Activated T-cell treated with anti-CD3 and anti-CD28 coated beads for 1 hour (primary cell): ENCODE measurements around the gene CDH13.

ENCODE experiments used
- DNase-seq: peaks from one replicate; pipeline ENCODE4 v3.0.0-alpha.2; 2020; ENCODE audit warnings: low read depth

Gene CDH13

GRCh38 chr16:83807710-83808572 is 1181.2 kb downstream of the CDH13 start, which contains the start of gene HSBP1:
HSBP1 (plus strand) TSS chr16:83807978; CDS start chr16:83808077, 99 bp downstream.
- DNase-seq, result peak; percentile 92

GRCh38 chr16:83808573-83809014 is 1181.8 kb downstream of the CDH13 start:
- no peak for DNase-seq

- no peak for DNase-seq
Measured at GRCh38 chr16:83809092-83809491, 1182.3 kb downstream of the CDH13 start.

GRCh38 chr16:83810901-83811300 is 1184.1 kb downstream of the CDH13 start:
- no peak for DNase-seq

GRCh38 chr16:83813823-83814658 is 1187.3 kb downstream of the CDH13 start:
- no peak for DNase-seq

GRCh38 chr16:83814659-83814985 is 1187.9 kb downstream of the CDH13 start:
- no peak for DNase-seq

- DNase-seq, result no peak
Measured at GRCh38 chr16:83817022-83817421, 1190.3 kb downstream of the CDH13 start.

GRCh38 chr16:83818276-83818675 is 1191.5 kb downstream of the CDH13 start:
- no peak for DNase-seq

- DNase-seq, result no peak
Measured at GRCh38 chr16:83819361-83819760, 1192.6 kb downstream of the CDH13 start.

- DNase-seq, result peak; percentile 74
Measured at GRCh38 chr16:83826146-83826913, 1199.6 kb downstream of the CDH13 start.

- no peak for DNase-seq
Measured at GRCh38 chr16:83830091-83830768, 1203.5 kb downstream of the CDH13 start.

GRCh38 chr16:83830769-83831455 is 1204.1 kb downstream of the CDH13 start:
- no peak for DNase-seq

GRCh38 chr16:83831456-83831987 is 1204.8 kb downstream of the CDH13 start:
- DNase-seq, result no peak

GRCh38 chr16:83833921-83834320 is 1207.2 kb downstream of the CDH13 start:
- DNase-seq, result no peak

GRCh38 chr16:83835586-83836566 is 1209.1 kb downstream of the CDH13 start:
- no peak for DNase-seq

- no peak for DNase-seq
Measured at GRCh38 chr16:83837566-83837965, 1210.8 kb downstream of the CDH13 start.

- DNase-seq, result no peak
Measured at GRCh38 chr16:83838151-83838550, 1211.4 kb downstream of the CDH13 start.

- DNase-seq, result no peak
Measured at GRCh38 chr16:83839561-83839960, 1212.8 kb downstream of the CDH13 start.

GRCh38 chr16:83840060-83840617 is 1213.4 kb downstream of the CDH13 start:
- no peak for DNase-seq
